ENCODE measurements around the gene SEPHS2. TPM values are rescaled to one million over a fixed set of nuclear protein-coding genes. Genes with fewer than 3 reads are reported as not detected.

The SEPHS2 gene
- total and polyA plus RNA-seq, 8 donors: 14.8 to 35.4 (median 25.4) TPM

- no peak for DNase-seq
- Histone ChIP-seq H3K36me3 (no peaks in the 10 kb centered on the region), H3K4me1 (no peaks in the 10 kb centered on the region), H3K9me3 (no peaks in the 10 kb centered on the region), H3K27ac (peak overlapping the region in 1 of 4 donors; percentile 2), H3K4me3 (no peak overlapping the region), H3K27me3 (no peaks in the 10 kb centered on the region)
- ATAC-seq: peak; percentile 37 to 48 (median 48)
- WGBS, 2 donors: 13 to 20% methylated on average over 3 of the region's 3 CpGs
- FAIRE-seq: no peak
- TF ChIP-seq CTCF (IDR thresholded peaks at IDR 0.05): no peak
- intact Hi-C loops (cut with DNase I): no loop called here
These were observed 8.1 kb downstream of the SEPHS2 start for GRCh38 chr16:30437511-30438046.

- intact Hi-C loops (cut with DNase I): loop anchor here in 2 of 3 donors (5.0 kb wide), 2 partner anchors 87 to 92 kb away; partner anchors contain the start of gene ZNF768 (in 1 of the 2)
- no peak for ATAC-seq
These were observed 10.8 kb downstream of the SEPHS2 start for GRCh38 chr16:30434852-30435251.

GRCh38 chr16:30430428-30430970 lies 15.2 kb downstream of the SEPHS2 start:
- peak in 1 of 4 donors; percentile 17 for TF ChIP-seq CTCF (IDR thresholded peaks at IDR 0.05)
- 55 to 56% methylated on average over 19 of the region's 19 CpGs for WGBS, 2 donors
- Histone ChIP-seq H3K27ac (peak overlapping the region; percentile 8 to 74 (median 36)), H3K27me3 (no peaks in the 10 kb centered on the region), H3K9me3 (no peaks in the 10 kb centered on the region), H3K36me3 (peaks cover 0 to 8% (median 0%) of the 10 kb centered on the region in 3 donors), H3K4me1 (peaks cover 0 to 6% (median 0%) of the 10 kb centered on the region in 3 donors), H3K4me3 (peak overlapping the region in 2 of 4 donors; percentile 69 to 71)
- intact Hi-C loops (cut with DNase I): loop anchor here in 2 of 3 donors (5.0 kb wide), 2 partner anchors 92 to 97 kb away; partner anchors contain the start of gene ZNF768 (in 1 of the 2)
- DNase-seq (peak in 2 of 6 donors; percentile 58 to 61), FAIRE-seq (no peak), ATAC-seq (peak; percentile 1 to 8 (median 6))

More at GRCh38 chr16:30434852-30435251, 10.8 kb downstream of the SEPHS2 start:
- peaks cover 0 to 6% (median 0%) of the 10 kb centered on the region in 3 donors for H3K4me1 ChIP-seq
- no peaks in the 10 kb centered on the region for H3K36me3 ChIP-seq
- FAIRE-seq (no peak), DNase-seq (no peak)
- no peak overlapping the region for H3K27ac ChIP-seq
- 44 to 59% methylated on average over 4 of the region's 4 CpGs for WGBS, 2 donors
- H3K4me3 ChIP-seq: no peak overlapping the region
- no peak for TF ChIP-seq CTCF (IDR thresholded peaks at IDR 0.05)
- H3K9me3 ChIP-seq: no peaks in the 10 kb centered on the region
- no peaks in the 10 kb centered on the region for H3K27me3 ChIP-seq

GRCh38 chr16:30429678-30430427 lies 15.8 kb downstream of the SEPHS2 start, which contains the start of gene DCTPP1:
TSS of gene DCTPP1 (minus strand) at chr16:30430030. CDS start at chr16:30429980, 50 bp downstream.
- FAIRE-seq: peak; percentile 88
- Histone ChIP-seq H3K4me3 (peak within 1 kb of the TSS; percentile 66 to 71 (median 68)), H3K4me1 (peaks cover 0 to 6% (median 0%) of the 10 kb centered on the region in 3 donors), H3K27me3 (no peaks in the 10 kb centered on the region), H3K36me3 (peaks cover 0 to 8% (median 0%) of the 10 kb centered on the region in 3 donors), H3K27ac (peak within 1 kb of the TSS; percentile 8 to 74 (median 36)), H3K9me3 (no peaks in the 10 kb centered on the region)
- peak; percentile 97 to 99 (median 98) for ATAC-seq
- intact Hi-C loops (cut with DNase I): loop anchor here in 2 of 3 donors (5.0 kb wide), 2 partner anchors 92 to 97 kb away; partner anchors contain the start of gene ZNF768 (in 1 of the 2)
- 0% methylated on average over 49 of the region's 49 CpGs for WGBS, 2 donors
- DNase-seq: peak; percentile 92 to 97 (median 96)
- peak; percentile 68 to 87 (median 81) for TF ChIP-seq CTCF (IDR thresholded peaks at IDR 0.05)

Measured in pancreas (tissue), 10 donors.